Activated CD4-positive, alpha-beta memory T cell treated with anti-CD3 and anti-CD28 coated beads for 36 hours (primary cell): ENCODE measurements around the gene EVI5L. TPM values are rescaled to one million over a fixed set of nuclear protein-coding genes. Genes with fewer than 3 reads are reported as not detected.

Source experiments
- CTCF ChIA-PET: fragments of 350-600 bp; sonication (Branson Sonifier 250); formaldehyde crosslinking; loops from one replicate; lab custom pipeline; 2021; ENCODE audit warnings: antibody characterized with exemption, inconsistent platforms; lab: Charles Lee
- POLR2A ChIA-PET: fragments of 350-600 bp; sonication (Branson Sonifier 250); formaldehyde crosslinking; loops from one replicate; lab custom pipeline; 2021; ENCODE audit warnings: antibody characterized with exemption; lab: Charles Lee
- DNase-seq: peaks from one replicate; pipeline ENCODE4 v3.0.0-alpha.2; 2020
- H3K27ac Mint-ChIP-seq: one replicate; pipeline ENCODE4 v1.8.0; 2021; ENCODE audit warnings: mixed read lengths
- H3K27me3 Mint-ChIP-seq: one replicate; pipeline ENCODE4 v1.8.0; 2021; ENCODE audit warnings: mixed read lengths
- H3K36me3 Mint-ChIP-seq: one replicate; pipeline ENCODE4 v1.8.0; 2021; ENCODE audit warnings: mixed read lengths
- H3K4me1 Mint-ChIP-seq: one replicate; pipeline ENCODE4 v1.8.0; 2021; ENCODE audit warnings: low read depth, mixed read lengths
- H3K4me3 Mint-ChIP-seq: one replicate; pipeline ENCODE4 v1.8.0; 2021; ENCODE audit warnings: mild to moderate bottlenecking, mixed read lengths
- H3K9me3 Mint-ChIP-seq: one replicate; pipeline ENCODE4 v1.8.0; 2021; ENCODE audit warnings: mixed read lengths
- intact Hi-C: fragments of 100-400 bp; cut with micrococcal nuclease; formaldehyde crosslinking; loops from one replicate; pipeline ENCODE4 v1.15.1; 2023
- total RNA-seq, 2 experiments: library from RNA; stranded (reverse); gene quantifications; one replicate each; pipeline ENCODE4 v1.2.3, GENCODE V29; 2021

Gene EVI5L
- total RNA-seq, 2 experiments from 2014 or later: 5.0 to 5.6 TPM

DNA sequence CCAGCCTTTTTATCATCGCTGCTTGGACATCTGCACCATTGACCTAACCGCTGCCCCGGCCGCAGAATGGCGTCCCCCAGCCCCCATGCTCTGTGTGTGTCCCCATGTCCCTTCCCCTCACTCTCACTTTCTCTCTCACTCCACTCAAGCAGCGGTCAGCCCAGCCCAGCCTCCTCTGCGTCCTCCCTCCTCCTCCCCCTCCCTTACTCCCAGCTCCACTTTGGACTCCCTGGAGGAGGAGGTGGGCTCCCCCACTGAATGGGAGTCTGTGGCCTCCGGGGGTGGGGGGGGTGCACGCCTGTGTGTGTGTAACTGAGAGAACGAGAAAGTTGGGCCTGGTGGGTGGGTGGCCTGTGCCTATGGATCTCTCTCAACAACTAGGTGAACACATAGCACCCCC lies 75.8 kb downstream of the EVI5L start:
- Mint-ChIP-seq H3K4me1 (peaks cover 21% of the 10 kb centered on the region), H3K9me3 (peaks cover 2% of the 10 kb centered on the region), H3K4me3 (peak overlapping the region; percentile 48), H3K27me3 (peaks cover 3% of the 10 kb centered on the region), H3K36me3 (peaks cover 13% of the 10 kb centered on the region), H3K27ac (no peak overlapping the region)
- ChIA-PET CTCF (interaction anchor here (1.1 kb wide), 1 partner anchor 37 kb away, joined by 6 read pairs; no protein-coding TSS in a partner anchor), POLR2A (no interaction called here)
- no peak for DNase-seq
- intact Hi-C loops: no loop called here

DNA sequence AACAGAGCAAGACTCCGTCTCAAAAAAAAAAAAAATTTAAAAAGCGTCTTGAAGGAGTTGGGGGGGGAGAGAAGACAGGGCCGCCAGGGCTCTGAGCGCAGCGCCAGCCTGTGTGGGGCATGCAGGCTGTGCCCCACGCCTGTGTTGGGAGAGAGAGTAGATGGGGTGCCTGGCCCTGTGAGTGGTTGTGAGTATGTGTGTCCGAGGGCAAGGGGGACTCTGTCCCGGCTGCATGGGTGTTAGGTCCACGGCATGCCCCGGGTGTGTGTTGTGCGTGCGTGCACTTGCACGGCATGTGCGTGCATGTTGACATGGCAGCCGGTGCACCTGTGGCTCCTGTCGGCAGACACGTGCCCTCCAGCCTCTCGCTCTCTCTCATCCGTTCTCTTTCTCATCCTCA lies 77.1 kb downstream of the EVI5L start:
- H3K36me3 Mint-ChIP-seq: peaks cover 21% of the 10 kb centered on the region
- H3K4me3 Mint-ChIP-seq: no peak overlapping the region
- no peak for DNase-seq
- intact Hi-C loops: no loop called here
- ChIA-PET CTCF (no interaction called here), POLR2A (interaction anchor here (0.7 kb wide), 1 partner anchor 13 kb away, joined by 3 read pairs; the partner anchor contains the start of gene SNAPC2)
- peaks cover 3% of the 10 kb centered on the region for H3K27me3 Mint-ChIP-seq
- no peak overlapping the region for H3K27ac Mint-ChIP-seq
- peaks cover 2% of the 10 kb centered on the region for H3K9me3 Mint-ChIP-seq
- peaks cover 21% of the 10 kb centered on the region for H3K4me1 Mint-ChIP-seq

DNA sequence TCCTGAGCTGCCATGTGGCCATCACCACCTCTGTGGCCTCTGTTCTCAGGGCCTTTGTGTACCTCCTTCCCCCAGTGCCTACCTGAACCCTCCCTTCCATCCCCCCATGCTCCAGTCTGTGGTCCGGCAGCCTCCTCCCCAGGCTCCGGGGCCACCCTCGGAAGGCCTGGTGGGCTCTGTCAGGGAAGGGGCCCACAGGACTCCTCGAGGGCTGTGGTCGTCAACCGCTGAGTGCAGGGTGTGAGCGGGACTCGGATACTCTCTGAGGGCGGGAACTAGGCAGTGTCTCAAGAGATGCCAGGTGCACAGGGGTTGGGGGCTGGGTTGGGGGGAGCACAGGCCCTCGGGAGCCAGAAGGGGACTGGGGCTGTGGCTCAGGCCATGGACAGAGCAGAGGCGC lies 77.5 kb downstream of the EVI5L start:
- H3K27ac Mint-ChIP-seq: no peak overlapping the region
- ChIA-PET CTCF (no interaction called here), POLR2A (no interaction called here)
- peaks cover 19% of the 10 kb centered on the region for H3K4me1 Mint-ChIP-seq
- peaks cover 3% of the 10 kb centered on the region for H3K27me3 Mint-ChIP-seq
- intact Hi-C loops: no loop called here
- peaks cover 2% of the 10 kb centered on the region for H3K9me3 Mint-ChIP-seq
- peaks cover 22% of the 10 kb centered on the region for H3K36me3 Mint-ChIP-seq
- DNase-seq: no peak
- H3K4me3 Mint-ChIP-seq: no peak overlapping the region

DNA sequence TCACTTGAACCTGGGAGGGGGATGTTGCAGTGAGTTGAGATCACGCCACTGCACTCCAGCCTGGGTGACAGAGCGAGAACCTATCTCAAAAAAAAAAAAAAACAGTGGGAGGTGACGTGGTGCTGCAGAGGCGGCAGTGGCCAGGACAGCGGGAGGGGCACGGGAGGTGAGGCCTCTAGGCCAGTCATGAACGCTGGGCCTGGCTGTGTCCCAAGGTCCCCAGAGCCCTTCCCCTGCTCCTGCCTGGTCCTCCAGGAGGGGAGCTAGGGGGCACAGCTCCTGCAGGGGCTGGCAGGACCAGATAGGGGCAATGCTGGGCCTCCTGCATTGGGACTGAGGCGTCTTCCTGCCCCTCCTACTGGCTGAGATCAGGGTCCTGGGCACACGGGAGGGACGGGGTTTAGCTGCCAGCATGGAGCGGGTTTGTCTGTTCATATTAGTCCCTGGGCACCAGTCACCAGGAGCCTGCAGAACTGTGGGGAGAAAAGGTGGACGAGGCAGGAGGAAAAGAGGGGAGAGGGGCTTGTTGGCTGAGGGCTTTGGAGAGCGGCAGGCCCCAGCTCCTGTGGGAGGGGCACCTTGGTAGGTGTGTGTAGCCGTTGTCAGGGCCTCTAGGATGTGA lies 78.2 kb downstream of the EVI5L start:
- H3K27ac Mint-ChIP-seq: no peak overlapping the region
- CTCF ChIA-PET: no interaction called here

DNA sequence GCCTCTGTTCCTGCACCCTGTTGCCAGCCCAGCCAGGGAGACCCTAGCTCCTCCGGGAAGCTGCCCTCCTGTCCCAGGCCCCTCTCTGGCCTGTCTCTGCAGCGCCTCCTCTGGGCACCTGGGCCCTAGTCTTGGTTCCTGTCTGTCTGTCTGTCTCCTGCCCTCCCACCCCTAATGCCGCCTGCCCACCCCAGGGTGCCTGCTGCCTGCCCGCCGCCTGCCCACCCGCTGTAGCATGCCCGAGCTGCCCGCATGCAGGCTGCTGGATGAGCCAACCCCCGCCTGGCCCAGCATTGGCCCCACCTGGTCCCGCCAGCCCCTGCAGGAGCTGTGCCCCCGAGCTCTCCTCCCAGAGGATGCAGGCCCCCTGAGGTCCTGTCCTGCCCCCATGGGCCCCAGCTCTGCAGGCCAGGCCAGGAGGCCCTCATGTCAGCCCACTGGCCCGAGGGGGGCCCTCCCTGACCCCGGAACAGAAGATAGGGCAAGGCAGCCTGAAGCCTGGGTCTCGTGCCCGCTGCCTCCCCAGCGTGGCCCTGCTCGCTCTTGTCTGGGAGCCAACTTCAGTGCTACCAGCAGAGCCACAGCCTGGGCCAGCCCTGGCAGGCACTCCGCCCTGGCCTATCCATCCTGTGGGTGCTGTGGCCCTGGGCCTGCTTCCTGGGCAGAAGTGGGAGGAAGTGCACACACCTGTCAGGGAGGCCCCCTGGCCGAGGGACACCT lies 78.9 kb downstream of the EVI5L start:
- Mint-ChIP-seq H3K36me3 (peaks cover 25% of the 10 kb centered on the region), H3K4me3 (no peak overlapping the region), H3K27me3 (no peaks in the 10 kb centered on the region), H3K27ac (no peak overlapping the region), H3K4me1 (peaks cover 15% of the 10 kb centered on the region), H3K9me3 (no peaks in the 10 kb centered on the region)
- intact Hi-C loops: no loop called here
- POLR2A ChIA-PET: no interaction called here
- CTCF ChIA-PET: interaction anchor here (1.0 kb wide), 1 partner anchor 39 kb away, joined by 3 read pairs; no protein-coding TSS in a partner anchor
- no peak for DNase-seq

More for the DNA sequence above, 78.2 kb downstream of the EVI5L start:
- Mint-ChIP-seq H3K27me3 (peaks cover 3% of the 10 kb centered on the region), H3K4me3 (no peak overlapping the region), H3K4me1 (peaks cover 18% of the 10 kb centered on the region), H3K36me3 (peaks cover 26% of the 10 kb centered on the region), H3K9me3 (peaks cover 2% of the 10 kb centered on the region)
- no peak for DNase-seq
- intact Hi-C loops: no loop called here
- POLR2A ChIA-PET: no interaction called here

DNA sequence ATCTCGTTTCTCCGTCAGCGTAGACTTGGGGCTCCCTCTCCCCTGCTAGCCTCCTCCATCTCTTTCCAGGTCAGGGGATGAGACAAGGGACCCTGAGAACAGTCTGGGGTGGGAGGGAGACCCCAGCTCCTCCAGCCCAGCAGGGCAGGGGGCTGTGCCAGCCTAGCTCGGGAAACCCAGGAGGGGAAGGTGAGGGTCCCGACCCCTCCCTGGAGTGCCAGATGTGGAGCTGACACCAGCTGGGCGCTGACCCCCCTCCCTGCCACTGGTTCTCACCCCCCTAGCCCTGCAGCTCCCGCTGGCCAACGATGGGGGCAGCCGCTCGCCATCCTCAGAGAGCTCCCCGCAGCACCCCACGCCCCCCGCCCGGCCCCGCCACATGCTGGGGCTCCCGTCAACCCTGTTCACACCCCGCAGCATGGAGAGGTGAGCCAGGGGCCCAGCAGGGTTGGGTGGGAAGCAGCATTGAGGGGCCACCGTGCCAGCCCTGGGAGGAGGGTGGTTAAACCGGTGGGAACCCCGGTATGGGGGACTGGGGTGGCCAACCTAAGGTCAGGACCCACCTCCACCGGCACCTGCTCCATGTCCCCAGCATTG lies 79.6 kb downstream of the EVI5L start:
- no peaks in the 10 kb centered on the region for H3K27me3 Mint-ChIP-seq
- no peak overlapping the region for H3K27ac Mint-ChIP-seq
- intact Hi-C loops: no loop called here
- DNase-seq: no peak
- POLR2A ChIA-PET: no interaction called here
- H3K9me3 Mint-ChIP-seq: no peaks in the 10 kb centered on the region
- peaks cover 25% of the 10 kb centered on the region for H3K36me3 Mint-ChIP-seq
- CTCF ChIA-PET: interaction anchor here (1.0 kb wide), 1 partner anchor 40 kb away, joined by 3 read pairs; no protein-coding TSS in a partner anchor
- no peak overlapping the region for H3K4me3 Mint-ChIP-seq
- H3K4me1 Mint-ChIP-seq: peaks cover 14% of the 10 kb centered on the region

DNA sequence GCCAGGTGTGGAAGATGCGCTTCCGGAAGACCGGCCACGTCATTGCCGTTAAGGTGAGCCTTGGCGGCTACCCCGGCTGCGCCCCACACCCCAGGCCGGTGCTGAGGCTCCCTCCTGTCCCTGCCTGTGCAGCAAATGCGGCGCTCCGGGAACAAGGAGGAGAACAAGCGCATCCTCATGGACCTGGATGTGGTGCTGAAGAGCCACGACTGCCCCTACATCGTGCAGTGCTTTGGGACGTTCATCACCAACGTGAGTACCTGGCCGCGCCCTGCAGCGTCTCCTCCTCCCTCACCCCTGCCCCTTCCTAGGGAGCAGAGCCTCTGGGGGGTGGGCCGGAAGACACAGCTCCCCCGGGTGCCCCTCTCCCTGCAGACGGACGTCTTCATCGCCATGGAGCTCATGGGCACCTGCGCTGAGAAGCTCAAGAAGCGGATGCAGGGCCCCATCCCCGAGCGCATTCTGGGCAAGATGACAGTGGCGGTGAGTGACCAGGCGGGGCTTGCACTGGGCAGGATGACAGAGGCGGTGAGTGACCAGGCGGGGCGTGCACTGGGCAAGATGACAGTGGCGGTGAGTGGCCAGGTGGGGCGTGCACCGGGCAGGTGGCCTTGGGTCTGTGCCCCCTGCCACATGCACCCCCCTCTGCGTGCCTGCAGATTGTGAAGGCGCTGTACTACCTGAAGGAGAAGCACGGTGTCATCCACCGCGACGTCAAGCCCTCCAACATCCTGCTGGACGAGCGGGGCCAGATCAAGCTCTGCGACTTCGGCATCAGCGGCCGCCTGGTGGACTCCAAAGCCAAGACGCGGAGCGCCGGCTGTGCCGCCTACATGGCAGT lies 80.5 kb downstream of the EVI5L start:
- Mint-ChIP-seq H3K4me3 (no peak overlapping the region), H3K9me3 (no peaks in the 10 kb centered on the region), H3K4me1 (peaks cover 9% of the 10 kb centered on the region), H3K27ac (no peak overlapping the region), H3K36me3 (peaks cover 19% of the 10 kb centered on the region), H3K27me3 (peaks cover 8% of the 10 kb centered on the region)
- ChIA-PET POLR2A (no interaction called here), CTCF (no interaction called here)
- intact Hi-C loops: no loop called here
- no peak for DNase-seq

DNA sequence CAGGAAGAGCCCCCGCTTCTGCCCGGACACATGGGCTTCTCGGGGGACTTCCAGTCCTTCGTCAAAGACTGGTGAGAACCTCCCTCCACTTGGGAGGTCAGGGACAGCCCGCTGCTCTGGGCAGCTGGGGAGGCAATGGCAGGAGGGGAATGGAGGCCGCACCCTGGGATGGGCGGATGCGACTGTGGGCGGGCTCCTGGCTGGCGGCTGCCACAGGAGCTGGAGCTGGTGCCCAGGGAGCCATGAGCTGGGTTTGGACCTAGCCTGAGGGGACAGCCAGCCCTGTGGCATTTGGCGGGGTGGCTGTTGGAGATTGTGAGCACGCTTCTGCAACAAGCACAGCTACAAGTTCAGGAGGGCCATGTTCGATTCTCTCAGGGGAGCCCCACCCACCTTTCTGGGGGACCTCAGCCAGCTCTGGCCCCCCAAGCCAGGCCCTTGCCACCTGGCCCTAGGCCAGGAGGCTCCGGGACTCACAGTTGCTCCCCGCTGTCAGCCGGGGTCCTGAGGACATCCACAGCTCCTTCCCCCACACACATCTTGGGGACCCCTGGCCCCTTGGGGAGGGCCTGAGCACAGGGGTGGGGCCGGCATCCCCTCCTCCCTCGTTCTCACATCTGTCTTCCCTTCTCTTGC lies 81.6 kb downstream of the EVI5L start:
- peaks cover 13% of the 10 kb centered on the region for H3K27me3 Mint-ChIP-seq
- intact Hi-C loops: no loop called here
- no peak overlapping the region for H3K4me3 Mint-ChIP-seq
- peaks cover 19% of the 10 kb centered on the region for H3K36me3 Mint-ChIP-seq
- no peaks in the 10 kb centered on the region for H3K9me3 Mint-ChIP-seq
- ChIA-PET CTCF (no interaction called here), POLR2A (no interaction called here)
- H3K4me1 Mint-ChIP-seq: peaks cover 6% of the 10 kb centered on the region
- no peak overlapping the region for H3K27ac Mint-ChIP-seq
- DNase-seq: no peak

DNA sequence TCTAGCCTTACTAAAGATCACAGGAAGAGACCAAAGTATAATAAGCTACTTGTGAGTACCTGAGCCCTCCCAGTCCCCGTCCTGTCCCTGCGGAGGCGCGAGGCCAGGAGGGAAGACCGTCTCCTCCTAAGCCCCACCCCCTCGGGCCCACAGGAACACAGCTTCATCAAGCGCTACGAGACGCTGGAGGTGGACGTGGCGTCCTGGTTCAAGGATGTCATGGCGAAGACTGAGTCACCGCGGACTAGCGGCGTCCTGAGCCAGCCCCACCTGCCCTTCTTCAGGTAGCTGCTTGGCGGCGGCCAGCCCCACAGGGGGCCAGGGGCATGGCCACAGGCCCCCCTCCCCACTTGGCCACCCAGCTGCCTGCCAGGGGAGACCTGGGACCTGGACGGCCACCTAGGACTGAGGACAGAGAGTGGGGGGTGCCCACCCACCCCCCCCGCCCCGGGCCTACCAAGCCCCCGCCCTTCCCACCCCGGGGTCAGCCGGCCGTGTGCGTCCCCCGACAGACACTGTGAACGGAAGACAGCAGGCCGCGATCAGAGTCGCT lies 82.2 kb downstream of the EVI5L start:
- peaks cover 9% of the 10 kb centered on the region for H3K4me1 Mint-ChIP-seq
- peaks cover 19% of the 10 kb centered on the region for H3K36me3 Mint-ChIP-seq
- no peaks in the 10 kb centered on the region for H3K9me3 Mint-ChIP-seq
- ChIA-PET POLR2A (no interaction called here), CTCF (no interaction called here)
- no peak overlapping the region for H3K27ac Mint-ChIP-seq
- DNase-seq: no peak
- H3K27me3 Mint-ChIP-seq: peaks cover 17% of the 10 kb centered on the region
- intact Hi-C loops: no loop called here
- no peak overlapping the region for H3K4me3 Mint-ChIP-seq

DNA sequence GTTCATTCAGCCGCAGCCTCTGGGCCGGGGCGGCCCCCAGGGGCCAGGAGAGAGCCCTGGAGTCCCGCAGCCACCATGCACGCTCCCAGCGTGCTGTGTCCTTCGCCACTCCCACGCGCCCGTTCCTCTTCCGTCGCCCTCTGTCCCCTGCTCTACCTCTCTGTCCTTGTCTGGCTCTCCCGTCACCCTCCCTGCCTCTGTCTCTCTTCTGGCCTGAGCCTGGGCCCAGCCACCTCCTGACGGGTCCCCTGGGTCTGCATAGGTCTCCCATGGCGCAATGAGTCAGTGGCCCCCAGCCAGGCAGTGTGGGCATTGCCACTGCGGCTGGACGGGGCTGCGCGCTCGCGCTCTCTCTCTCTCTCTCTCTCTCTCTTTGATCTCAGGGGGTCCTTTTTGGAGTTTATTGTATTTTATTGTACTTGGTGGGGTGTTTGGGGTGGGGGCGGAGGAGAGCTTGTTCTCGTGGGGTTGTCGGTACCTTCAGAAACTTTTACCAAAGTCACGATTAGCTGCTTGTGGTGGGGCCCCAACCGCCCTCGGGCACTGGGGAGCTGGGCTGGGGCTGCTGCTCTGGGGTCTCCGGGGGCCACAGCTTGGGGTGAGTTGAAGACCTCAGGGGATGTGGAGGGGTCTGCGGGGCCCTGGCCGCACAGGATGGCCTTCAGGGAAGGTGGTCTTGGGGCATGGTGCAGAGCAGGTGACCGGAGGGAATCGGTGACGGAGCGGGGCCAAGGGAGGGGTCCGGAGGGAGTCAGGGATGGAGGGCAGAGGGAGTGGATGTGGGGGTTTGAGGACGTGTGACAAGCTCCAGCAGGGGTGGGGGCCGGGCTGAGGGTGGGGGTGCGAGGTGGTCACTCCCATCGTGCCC lies 82.9 kb downstream of the EVI5L start:
- intact Hi-C loops: no loop called here
- DNase-seq: no peak
- Mint-ChIP-seq H3K9me3 (no peaks in the 10 kb centered on the region), H3K27ac (no peak overlapping the region), H3K36me3 (peaks cover 19% of the 10 kb centered on the region), H3K4me3 (no peak overlapping the region), H3K27me3 (peaks cover 18% of the 10 kb centered on the region), H3K4me1 (peaks cover 11% of the 10 kb centered on the region)
- ChIA-PET POLR2A (no interaction called here), CTCF (no interaction called here)

DNA sequence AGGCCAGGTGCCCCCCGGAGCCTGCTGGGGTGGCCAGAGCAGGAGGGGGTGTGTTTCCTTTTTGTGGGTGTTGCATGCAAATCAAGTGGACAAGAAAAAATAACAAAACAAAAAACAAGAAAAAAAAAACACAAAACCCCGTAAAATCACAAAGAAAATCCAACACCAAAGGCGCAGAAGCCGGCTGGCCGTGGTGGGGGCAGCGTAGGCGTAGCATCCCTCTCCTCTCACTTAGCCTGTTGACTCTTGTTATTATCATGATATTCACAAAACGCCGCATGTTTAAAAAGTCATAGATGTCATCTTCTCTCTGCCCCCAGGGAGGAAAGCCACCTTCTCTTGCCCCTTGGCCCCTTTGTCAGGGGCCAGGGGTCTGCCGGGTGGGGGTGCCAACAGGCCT lies 83.6 kb downstream of the EVI5L start:
- no peak for DNase-seq
- Mint-ChIP-seq H3K27me3 (peaks cover 20% of the 10 kb centered on the region), H3K36me3 (peaks cover 19% of the 10 kb centered on the region), H3K9me3 (no peaks in the 10 kb centered on the region), H3K4me1 (peaks cover 13% of the 10 kb centered on the region), H3K4me3 (no peak overlapping the region), H3K27ac (no peak overlapping the region)
- ChIA-PET POLR2A (no interaction called here), CTCF (no interaction called here)
- intact Hi-C loops: no loop called here
